ENCODE results near the gene KRT84.

DNA sequence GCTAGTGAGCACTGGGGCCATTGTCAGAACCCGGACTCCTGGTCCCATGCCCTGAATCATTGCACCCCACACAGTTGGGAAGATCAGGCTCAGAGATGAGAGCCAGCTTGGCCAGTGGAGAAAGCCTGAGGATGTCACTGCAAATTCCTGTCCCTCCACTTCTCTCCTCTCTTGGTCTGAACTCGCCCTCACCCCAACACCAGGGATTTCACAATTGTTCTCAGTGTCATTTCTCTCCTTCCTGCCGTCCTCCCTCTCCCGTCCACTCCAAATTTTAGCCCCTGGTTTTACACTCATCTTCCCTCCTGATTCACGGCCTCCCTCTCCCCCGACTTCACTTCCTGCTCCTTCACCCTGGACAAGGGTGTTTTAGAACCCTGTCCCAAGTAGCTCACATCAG lies 37.6 kb upstream of the KRT84 start:
- TF ChIP-seq, protein P1, sequence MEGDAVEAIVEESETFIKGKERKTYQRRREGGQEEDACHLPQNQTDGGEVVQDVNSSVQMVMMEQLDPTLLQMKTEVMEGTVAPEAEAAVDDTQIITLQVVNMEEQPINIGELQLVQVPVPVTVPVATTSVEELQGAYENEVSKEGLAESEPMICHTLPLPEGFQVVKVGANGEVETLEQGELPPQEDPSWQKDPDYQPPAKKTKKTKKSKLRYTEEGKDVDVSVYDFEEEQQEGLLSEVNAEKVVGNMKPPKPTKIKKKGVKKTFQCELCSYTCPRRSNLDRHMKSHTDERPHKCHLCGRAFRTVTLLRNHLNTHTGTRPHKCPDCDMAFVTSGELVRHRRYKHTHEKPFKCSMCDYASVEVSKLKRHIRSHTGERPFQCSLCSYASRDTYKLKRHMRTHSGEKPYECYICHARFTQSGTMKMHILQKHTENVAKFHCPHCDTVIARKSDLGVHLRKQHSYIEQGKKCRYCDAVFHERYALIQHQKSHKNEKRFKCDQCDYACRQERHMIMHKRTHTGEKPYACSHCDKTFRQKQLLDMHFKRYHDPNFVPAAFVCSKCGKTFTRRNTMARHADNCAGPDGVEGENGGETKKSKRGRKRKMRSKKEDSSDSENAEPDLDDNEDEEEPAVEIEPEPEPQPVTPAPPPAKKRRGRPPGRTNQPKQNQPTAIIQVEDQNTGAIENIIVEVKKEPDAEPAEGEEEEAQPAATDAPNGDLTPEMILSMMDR (IDR thresholded peaks at IDR 0.05): no peak
- no peak for TF ChIP-seq POLR2A (IDR thresholded peaks at IDR 0.05)
